HG02973 (cell line): ENCODE results near the gene MAEA.

Experiments
- ATAC-seq: cut with Tn5 transposase; IDR thresholded peaks from one replicate; pipeline ENCODE4 v1.9.1; 2021; ENCODE audit warnings: moderate library complexity; ENCODE audit not compliant: unreplicated experiment

The MAEA gene

GRCh38 chr4:1349359-1350168, 59.9 kb downstream of the MAEA start:
- ATAC-seq = no peak

GRCh38 chr4:1350169-1350520, 60.5 kb downstream of the MAEA start:
- no peak for ATAC-seq

GRCh38 chr4:1351854-1352566, 62.3 kb downstream of the MAEA start:
- no peak for ATAC-seq

DNA sequence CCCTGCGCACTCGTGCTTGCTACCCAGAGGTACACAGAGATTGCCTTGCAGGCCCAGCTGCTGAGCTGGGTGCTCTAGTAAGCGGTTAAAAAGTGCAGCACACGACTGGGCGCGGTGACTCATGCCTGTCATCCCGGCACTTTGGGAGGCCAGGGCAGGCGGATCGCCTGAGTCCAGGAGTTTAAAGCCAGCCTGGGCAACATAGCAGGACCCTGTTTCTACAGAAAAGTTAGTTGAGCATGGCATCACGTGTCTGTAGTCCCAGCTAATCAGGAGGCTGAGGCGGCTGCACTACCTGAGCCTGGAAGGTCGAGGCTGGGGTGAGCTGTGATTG, 62.8 kb downstream of the MAEA start:
- ATAC-seq = no peak

- ATAC-seq = no peak
Measured at GRCh38 chr4:1353186-1354055, 63.7 kb downstream of the MAEA start.

DNA sequence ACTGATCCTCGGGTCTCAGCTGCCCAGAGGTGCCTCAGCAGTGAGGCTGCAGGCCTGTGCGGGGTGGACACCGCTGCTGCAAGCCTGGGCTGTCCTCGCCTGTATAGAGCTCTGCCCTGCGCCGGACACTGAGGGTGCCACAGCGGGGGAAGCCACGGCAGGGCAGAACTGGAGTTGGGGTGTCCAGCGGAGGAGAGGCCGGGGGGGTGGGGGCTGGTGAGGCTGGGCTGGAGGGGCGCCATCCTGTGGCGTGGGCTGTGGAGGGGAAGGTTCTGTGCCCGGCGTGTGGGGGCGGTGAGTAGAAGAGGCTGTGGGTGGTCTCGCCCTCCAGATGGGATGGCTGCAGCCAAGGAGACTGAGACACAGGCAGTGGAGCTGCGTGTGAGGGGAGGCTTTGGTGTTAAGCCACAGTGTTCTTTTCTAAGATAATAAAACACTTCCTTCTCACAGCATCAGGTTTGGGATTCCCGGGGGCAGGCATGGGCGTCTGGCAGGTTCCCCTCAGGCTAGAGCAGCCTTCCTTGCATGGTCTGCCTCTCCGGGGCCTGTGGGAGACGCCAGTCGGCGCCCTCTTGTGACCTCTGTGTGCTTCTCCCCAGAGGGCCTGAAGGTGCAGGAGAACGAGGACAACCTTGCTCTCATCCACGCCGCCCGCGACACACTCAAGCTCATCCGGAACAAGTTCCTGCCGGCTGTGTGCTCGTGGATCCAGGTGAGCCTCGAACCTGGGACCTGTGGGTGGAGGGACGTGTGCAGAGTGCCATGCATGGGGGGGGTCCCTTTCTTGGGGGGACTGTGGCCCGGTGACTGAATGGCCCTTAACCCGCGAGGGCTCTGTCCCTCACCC, 64.7 kb downstream of the MAEA start:
- no peak for ATAC-seq

GRCh38 chr4:1354983-1355275, 65.2 kb downstream of the MAEA start:
- ATAC-seq = no peak

GRCh38 chr4:1355378-1355777, 65.7 kb downstream of the MAEA start:
- no peak for ATAC-seq

DNA sequence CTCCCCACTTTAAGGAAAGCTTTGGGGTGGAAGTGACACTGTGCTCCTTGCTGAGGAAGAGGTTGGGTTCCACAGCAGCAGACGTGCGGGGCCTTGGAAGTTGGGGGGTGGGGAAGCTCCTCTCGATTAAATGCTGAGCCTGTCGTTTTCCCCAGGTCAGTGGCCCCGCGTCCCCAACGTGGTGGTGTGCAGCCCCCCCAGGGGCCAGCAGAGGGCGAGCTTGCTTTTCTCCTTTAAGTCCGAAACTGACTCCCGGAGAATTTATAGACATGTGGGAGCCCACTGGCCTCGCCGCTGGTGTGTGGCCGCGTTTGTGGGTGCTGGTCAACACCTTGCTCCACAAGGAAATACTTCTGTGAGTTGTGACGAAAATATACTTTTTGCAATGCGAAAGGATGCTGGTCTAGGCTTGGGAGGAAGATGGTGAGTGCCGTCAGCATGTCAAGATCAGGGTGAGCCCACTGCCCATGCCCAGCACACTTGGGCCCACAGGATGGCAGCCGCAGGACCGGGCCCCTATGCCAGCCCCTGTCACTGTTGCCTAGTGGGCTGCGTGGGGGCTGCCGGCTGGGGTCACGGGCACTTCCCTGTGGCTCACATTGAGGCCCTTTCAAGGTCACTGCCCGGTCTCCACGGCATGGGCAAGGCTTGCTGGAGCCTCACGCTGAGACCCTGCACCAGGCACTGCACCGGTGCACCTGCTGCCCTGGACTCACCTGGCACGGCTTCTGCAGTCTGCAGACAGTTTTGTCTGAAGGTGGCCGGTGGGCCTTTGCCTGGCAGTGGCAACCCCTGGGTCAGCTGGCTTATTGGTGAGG, 66.7 kb downstream of the MAEA start:
- ATAC-seq = no peak

GRCh38 chr4:1357356-1358248, 67.9 kb downstream of the MAEA start:
- no peak for ATAC-seq

DNA sequence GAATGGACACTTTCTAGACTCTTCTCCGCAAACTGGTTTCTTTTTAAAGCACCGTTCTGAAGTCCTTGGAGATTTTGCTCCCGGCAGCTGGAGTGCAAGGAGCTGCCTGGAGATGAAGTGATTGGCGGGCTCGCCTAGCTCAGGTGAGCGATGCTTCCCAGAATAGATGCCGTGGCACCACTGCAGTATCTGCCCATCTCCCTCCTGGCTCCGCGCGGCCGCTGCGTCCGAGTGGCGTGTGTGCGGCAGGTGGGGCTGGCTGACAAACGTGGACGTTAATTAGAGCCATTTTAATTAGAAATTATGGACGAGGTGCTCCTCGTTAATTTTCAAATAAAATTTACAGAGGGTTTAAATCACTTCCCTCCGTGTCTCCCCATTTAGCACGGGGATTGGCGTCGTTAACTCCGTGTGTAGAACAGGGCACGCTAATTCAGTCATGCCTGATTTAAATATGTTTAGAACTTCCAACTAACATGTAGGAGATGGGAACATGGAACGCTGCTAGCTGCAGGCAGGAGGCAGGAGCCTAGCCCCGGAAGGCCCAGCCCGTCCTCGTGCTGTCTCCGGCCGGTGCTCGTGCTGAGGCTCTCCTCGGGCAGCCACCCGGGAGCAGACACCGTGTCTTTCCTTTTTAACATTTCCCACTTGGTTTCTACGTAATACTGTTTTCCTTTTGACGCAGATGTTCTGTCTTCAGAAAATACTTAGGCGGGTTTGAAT, 68.9 kb downstream of the MAEA start:
- no peak for ATAC-seq

GRCh38 chr4:1359144-1359501, 69.4 kb downstream of the MAEA start:
- ATAC-seq = no peak

- no peak for ATAC-seq
Measured at GRCh38 chr4:1359976-1360375, 70.3 kb downstream of the MAEA start.

DNA sequence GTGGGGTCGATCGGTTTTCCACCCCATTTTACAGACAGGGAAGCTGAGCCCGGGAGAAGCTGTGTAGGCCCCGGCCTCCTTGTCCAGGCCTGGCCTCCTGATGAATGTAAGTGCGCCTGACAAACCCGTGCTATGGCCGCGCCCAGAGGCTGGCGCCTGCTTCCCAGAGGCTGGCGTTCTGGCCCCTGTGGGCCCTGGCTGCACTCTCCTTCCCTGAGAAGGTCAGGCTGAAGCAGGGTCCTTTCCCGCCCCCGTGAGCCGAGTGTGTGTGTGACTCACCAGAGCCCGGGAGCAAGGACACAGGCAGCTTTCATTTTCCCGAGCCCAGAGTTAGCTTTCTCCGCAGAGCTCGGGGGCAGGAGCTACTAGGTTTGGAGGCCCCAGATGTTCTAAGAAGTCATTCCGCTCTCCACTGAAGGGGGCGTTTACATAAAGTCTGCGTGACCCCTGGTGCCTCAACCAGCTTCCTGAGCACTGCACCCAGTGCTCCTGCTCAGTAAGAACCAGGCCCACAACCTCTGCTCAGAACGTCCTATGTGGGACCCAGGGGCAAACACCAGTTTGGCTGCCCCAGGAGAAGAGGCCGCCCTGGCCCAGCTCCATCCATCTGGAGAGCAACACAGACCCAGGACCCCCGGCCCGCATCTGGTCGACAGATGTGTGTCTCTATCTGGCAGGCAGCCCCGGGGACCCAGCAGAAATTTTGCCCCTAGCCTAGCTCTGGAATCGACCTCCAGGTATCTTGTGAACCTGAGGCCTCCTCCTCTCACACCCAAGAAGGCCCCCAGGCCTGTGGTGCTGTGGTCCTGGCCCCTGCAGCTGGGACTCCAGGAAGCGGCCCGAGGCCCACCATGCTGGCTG, 71.0 kb downstream of the MAEA start:
- ATAC-seq = no peak

DNA sequence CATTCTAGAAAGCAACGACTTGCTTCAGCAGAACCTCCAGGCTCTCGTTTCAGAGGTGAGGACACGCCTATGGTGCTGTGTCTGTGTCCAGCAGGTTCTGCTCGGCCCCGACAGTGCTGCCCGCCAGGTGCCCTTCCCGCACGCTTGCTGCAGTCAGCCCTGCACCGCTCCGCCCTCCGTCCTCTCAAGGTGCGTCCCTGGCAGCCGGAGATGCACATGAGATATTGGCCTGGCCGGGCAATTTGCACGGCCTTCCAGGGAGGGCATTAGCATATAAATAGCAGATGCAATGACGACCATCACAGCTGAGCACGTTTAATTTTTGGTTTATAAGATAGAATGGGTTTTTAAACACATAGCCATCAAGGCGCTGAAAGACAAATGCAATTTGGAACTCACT, 71.7 kb downstream of the MAEA start:
- ATAC-seq = no peak

DNA sequence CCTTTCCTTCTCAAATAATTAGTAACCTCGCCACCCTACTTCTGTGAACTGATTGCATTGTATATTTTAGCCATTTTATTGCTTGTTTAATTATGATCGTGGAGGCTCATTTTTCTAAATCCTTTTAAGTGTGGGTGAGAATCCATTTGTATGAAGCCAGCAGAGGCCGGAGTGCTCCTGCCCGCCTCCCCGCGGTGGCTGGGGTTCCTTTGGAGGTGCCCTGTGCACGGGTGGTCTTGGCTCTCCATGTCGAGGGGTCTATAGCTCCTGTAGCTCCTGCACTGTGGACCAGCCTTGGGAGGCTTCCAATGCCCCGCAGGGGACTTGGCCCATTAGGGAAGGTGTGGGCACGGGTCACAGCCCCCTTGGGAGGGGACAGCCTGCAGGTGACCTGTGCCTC, 72.4 kb downstream of the MAEA start:
- no peak for ATAC-seq

DNA sequence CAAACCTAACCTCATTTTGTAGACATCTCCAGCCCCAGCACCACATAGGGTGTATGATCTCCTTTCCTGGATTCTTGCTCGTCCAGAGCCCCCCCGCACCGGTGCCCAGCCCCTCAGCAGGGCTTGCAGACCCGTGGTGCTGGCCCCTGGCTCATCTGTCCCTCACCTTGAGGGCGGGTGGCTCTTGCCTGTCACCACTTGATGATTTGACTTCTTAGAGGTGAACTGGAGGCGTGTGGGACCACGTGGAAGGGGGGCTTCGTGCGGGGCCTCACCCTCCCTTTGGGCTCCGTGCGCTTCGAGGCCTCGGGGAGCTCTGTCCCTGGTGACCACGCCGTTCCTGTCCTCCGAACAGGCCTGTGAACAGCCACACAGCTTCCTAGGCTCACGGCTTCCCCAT, 72.8 kb downstream of the MAEA start:
- no peak for ATAC-seq

DNA sequence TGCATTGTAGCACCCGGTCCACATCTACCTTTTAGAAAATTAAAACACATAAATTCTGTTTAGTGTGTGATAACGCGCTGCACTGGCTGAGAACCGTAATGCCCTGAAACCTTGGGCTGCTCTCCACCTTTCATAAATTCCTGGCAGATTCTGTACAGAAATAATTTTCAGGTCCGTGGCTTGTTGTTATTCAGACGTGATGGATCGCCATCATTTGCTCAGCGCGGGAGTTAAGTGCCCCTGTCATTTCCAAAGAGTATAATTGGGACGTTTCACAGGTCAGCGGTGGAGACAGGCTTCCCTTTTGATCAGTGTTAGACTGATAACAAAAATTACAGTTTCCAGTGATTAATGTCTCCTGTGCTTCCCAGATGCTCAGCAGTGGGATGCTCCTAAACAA, 73.8 kb downstream of the MAEA start:
- ATAC-seq = no peak
